ENCODE data around the gene RIPOR3. TPM values are rescaled to one million over a fixed set of nuclear protein-coding genes. Genes with fewer than 3 reads are reported as not detected.

RIPOR3 gene
- polyA plus RNA-seq, 1 donor (not counting 4 experiments of a cell fraction or from before 2014, with no cell fraction given): 0.10 TPM

DNA sequence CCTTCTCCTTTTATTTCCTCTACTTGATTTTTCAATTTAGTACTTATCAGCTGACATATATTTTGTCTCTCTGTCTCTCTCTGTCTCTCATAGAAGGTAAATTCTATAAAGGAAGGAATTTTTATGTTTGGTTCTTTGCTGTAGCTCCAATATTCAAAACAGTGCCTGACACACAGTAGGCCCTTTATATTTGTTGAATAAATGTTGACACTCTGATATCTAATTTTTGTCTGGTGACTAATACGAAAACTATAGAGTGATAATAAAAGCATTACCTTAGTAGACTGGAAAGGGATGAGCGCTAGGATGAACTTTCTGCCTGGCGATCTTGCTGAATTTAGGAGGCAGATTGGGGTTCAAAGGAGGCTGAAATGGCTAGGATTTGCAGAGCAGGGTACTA, 138.4 kb downstream of the RIPOR3 start:
- Histone ChIP-seq H3K79me2 (ENCODE audit: control insufficient read depth, insufficient read depth, low read length) (peaks cover 72% of the 10 kb centered on the region), H4K20me1 (ENCODE audit: control insufficient read depth, extremely low read depth, insufficient read depth, low read length) (no peaks in the 10 kb centered on the region), H3K27ac (ENCODE audit: control insufficient read depth, insufficient read depth, low read length) (no peak overlapping the region), H3K27me3 (ENCODE audit: control insufficient read depth, extremely low read depth, insufficient read depth, low read length) (no peaks in the 10 kb centered on the region), H3K9ac (ENCODE audit: control insufficient read depth, extremely low read depth, insufficient read depth, low read length) (no peak overlapping the region), H3K9me3 (ENCODE audit: control insufficient read depth, low read depth, low read length) (no peaks in the 10 kb centered on the region), H3K4me3 (ENCODE audit: control insufficient read depth in 2 of 3, extremely low read depth in 1 of 3, insufficient read depth in 2 of 3, low read depth in 1 of 3, low read length in 3 of 3) (no peak overlapping the region), H3K36me3 (ENCODE audit: control insufficient read depth in 2 of 2, extremely low read depth in 1 of 2, insufficient read depth in 2 of 2, low read length in 2 of 2) (peaks cover 6 to 11% of the 10 kb centered on the region in 2 experiments), H3K4me2 (ENCODE audit: control insufficient read depth, extremely low read depth, insufficient read depth, low read depth, low read length) (no peak overlapping the region), H3K9me1 (ENCODE audit: control insufficient read depth, extremely low read depth, insufficient read depth, low read length) (no peaks in the 10 kb centered on the region), H3K4me1 (ENCODE audit: control insufficient read depth, extremely low read depth, insufficient read depth, low read length) (peaks cover 34% of the 10 kb centered on the region), H2AFZ (ENCODE audit: control insufficient read depth, low read length) (no peak overlapping the region)
- dilution Hi-C loops (cut with MboI; ENCODE audit: extremely low pct_ligation_motif_present, low sequenced_read_pairs): no loop called here
- TF ChIP-seq, protein P1, sequence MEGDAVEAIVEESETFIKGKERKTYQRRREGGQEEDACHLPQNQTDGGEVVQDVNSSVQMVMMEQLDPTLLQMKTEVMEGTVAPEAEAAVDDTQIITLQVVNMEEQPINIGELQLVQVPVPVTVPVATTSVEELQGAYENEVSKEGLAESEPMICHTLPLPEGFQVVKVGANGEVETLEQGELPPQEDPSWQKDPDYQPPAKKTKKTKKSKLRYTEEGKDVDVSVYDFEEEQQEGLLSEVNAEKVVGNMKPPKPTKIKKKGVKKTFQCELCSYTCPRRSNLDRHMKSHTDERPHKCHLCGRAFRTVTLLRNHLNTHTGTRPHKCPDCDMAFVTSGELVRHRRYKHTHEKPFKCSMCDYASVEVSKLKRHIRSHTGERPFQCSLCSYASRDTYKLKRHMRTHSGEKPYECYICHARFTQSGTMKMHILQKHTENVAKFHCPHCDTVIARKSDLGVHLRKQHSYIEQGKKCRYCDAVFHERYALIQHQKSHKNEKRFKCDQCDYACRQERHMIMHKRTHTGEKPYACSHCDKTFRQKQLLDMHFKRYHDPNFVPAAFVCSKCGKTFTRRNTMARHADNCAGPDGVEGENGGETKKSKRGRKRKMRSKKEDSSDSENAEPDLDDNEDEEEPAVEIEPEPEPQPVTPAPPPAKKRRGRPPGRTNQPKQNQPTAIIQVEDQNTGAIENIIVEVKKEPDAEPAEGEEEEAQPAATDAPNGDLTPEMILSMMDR (optimal IDR thresholded peaks at IDR 0.05 in 1 of 3, IDR thresholded peaks at IDR 0.05 in 1 of 3, conservative IDR thresholded peaks at IDR 0.05 in 1 of 3; ENCODE audit: extremely low read depth in 1 of 3, insufficient read depth in 2 of 3, low read length in 3 of 3): no peak
- TF ChIP-seq EZH2 (IDR thresholded peaks at IDR 0.05; ENCODE audit: low read length): no peak
- DNase-seq (ENCODE audit: low read depth, low spot score): no peak
- FAIRE-seq: no peak

- peak; percentile 57 for FAIRE-seq
- Histone ChIP-seq H3K27ac (ENCODE audit: control insufficient read depth, insufficient read depth, low read length) (peak overlapping the region; percentile 59), H3K4me3 (ENCODE audit: control insufficient read depth in 2 of 3, extremely low read depth in 1 of 3, insufficient read depth in 2 of 3, low read depth in 1 of 3, low read length in 3 of 3) (no peak overlapping the region), H2AFZ (ENCODE audit: control insufficient read depth, low read length) (no peak overlapping the region), H4K20me1 (ENCODE audit: control insufficient read depth, extremely low read depth, insufficient read depth, low read length) (no peaks in the 10 kb centered on the region), H3K9me3 (ENCODE audit: control insufficient read depth, low read depth, low read length) (no peaks in the 10 kb centered on the region), H3K9ac (ENCODE audit: control insufficient read depth, extremely low read depth, insufficient read depth, low read length) (peak overlapping the region; percentile 19), H3K9me1 (ENCODE audit: control insufficient read depth, extremely low read depth, insufficient read depth, low read length) (peaks cover 2% of the 10 kb centered on the region), H3K4me2 (ENCODE audit: control insufficient read depth, extremely low read depth, insufficient read depth, low read depth, low read length) (peak overlapping the region; percentile 49), H3K36me3 (ENCODE audit: control insufficient read depth in 2 of 2, extremely low read depth in 1 of 2, insufficient read depth in 2 of 2, low read length in 2 of 2) (peaks cover 8 to 11% of the 10 kb centered on the region in 2 experiments), H3K79me2 (ENCODE audit: control insufficient read depth, insufficient read depth, low read length) (peaks cover 71% of the 10 kb centered on the region), H3K4me1 (ENCODE audit: control insufficient read depth, extremely low read depth, insufficient read depth, low read length) (peaks cover 33% of the 10 kb centered on the region), H3K27me3 (ENCODE audit: control insufficient read depth, extremely low read depth, insufficient read depth, low read length) (no peaks in the 10 kb centered on the region)
- DNase-seq (ENCODE audit: low read depth, low spot score): no peak
- TF ChIP-seq, protein P1 (optimal IDR thresholded peaks at IDR 0.05 in 1 of 3, IDR thresholded peaks at IDR 0.05 in 1 of 3, conservative IDR thresholded peaks at IDR 0.05 in 1 of 3; ENCODE audit: extremely low read depth in 1 of 3, insufficient read depth in 2 of 3, low read length in 3 of 3): no peak
- TF ChIP-seq EZH2 (IDR thresholded peaks at IDR 0.05; ENCODE audit: low read length): no peak
- dilution Hi-C loops (cut with MboI; ENCODE audit: extremely low pct_ligation_motif_present, low sequenced_read_pairs): no loop called here
Observed at GRCh38 chr20:50551288-50551687, 140.1 kb downstream of the RIPOR3 start.
